ENCODE results near the gene JAG1. TPM values are rescaled to one million over a fixed set of nuclear protein-coding genes. Genes with fewer than 3 reads are reported as not detected.

Gene JAG1
- total and polyA plus RNA-seq, 2 donors (not counting 3 experiments of a cell fraction or from before 2014, with no cell fraction given), result 19.7 to 37.0 TPM

GRCh38 chr20:10705801-10706459 lies 32.1 kb upstream of the JAG1 start:
- CTCF ChIA-PET, result interaction anchor here (0.8 to 1.3 kb wide), 2 partner anchors 9 kb away, joined by 3 to 4 read pairs; no protein-coding TSS in a partner anchor
- no peak overlapping the region for H3K4me2 ChIP-seq (ENCODE audit: insufficient read depth, low read length)
- no TSS peak for BruUV-seq (replicated peaks)

More at GRCh38 chr20:10705801-10706459, 32.1 kb upstream of the JAG1 start:
- Histone ChIP-seq H3K9me3 (replicated peaks; ENCODE audit: control insufficient read depth, insufficient read depth, low read length) (no peaks in the 10 kb centered on the region), H3K79me2 (ENCODE audit: control insufficient read depth, insufficient read depth, low read length) (no peaks in the 10 kb centered on the region), H3K27me3 (ENCODE audit: control insufficient read depth in 2 of 2, insufficient read depth in 2 of 2, low read length in 2 of 2) (no peaks in the 10 kb centered on the region), H3K27ac (ENCODE audit: insufficient read depth, low read depth, low read length) (no peak overlapping the region), H4K20me1 (replicated peaks; ENCODE audit: control insufficient read depth, extremely low read depth, insufficient read depth, low read length) (no peaks in the 10 kb centered on the region), H3K9ac (replicated peaks; ENCODE audit: extremely low read depth, insufficient read depth, low read length) (no peak overlapping the region), H3K4me3 (replicated peaks in 1 of 3; ENCODE audit: insufficient read depth in 1 of 3, low read depth in 1 of 3, low read length in 3 of 3) (no peak overlapping the region), H2AFZ (ENCODE audit: low read depth, low read length) (no peak overlapping the region), H3K4me1 (ENCODE audit: control insufficient read depth, extremely low read depth, insufficient read depth, low read length) (no peaks in the 10 kb centered on the region), H3K9me1 (replicated peaks; ENCODE audit: control insufficient read depth, extremely low read depth, insufficient read depth, low read length) (no peaks in the 10 kb centered on the region), H3K36me3 (ENCODE audit: control insufficient read depth in 2 of 2, extremely low read depth in 1 of 2, insufficient read depth in 2 of 2, low read length in 2 of 2) (no peaks in the 10 kb centered on the region)
- dilution Hi-C loops (cut with MboI; ENCODE audit: extremely low pct_ligation_motif_present, low sequenced_read_pairs), result no loop called here
- DNase-seq (ENCODE audit: low read depth, low spot score), result no peak
- no peak for FAIRE-seq
- intact Hi-C loops (cut with micrococcal nuclease), result no loop called here
- POLR2A ChIA-PET, result no interaction called here
- TF ChIP-seq FOS (IDR thresholded peaks at IDR 0.05; ENCODE audit: borderline replicate concordance, insufficient read depth, low read length), result no peak
- TF ChIP-seq MYC (IDR thresholded peaks at IDR 0.05; ENCODE audit: low read depth, low read length), result no peak
- no peak for TF ChIP-seq CTCF (IDR thresholded peaks at IDR 0.05; ENCODE audit: extremely low read depth in 1 of 2, insufficient read depth in 1 of 2, low read depth in 1 of 2, low read length in 2 of 2)
- no peak for TF ChIP-seq JUN (IDR thresholded peaks at IDR 0.05; ENCODE audit: borderline replicate concordance, insufficient read depth, insufficient read length, low read depth)
- TF ChIP-seq EZH2 (IDR thresholded peaks at IDR 0.05; ENCODE audit: borderline replicate concordance, low read depth, low read length, severe bottlenecking), result no peak
- no peak for TF ChIP-seq POLR2A (IDR thresholded peaks at IDR 0.05; ENCODE audit: low read depth, low read length)
- no peak for TF ChIP-seq MAX (IDR thresholded peaks at IDR 0.05; ENCODE audit: insufficient read depth, insufficient read length)
- TF ChIP-seq POLR2AphosphoS5 (IDR thresholded peaks at IDR 0.05; ENCODE audit: insufficient read depth, low read depth, low read length), result no peak
- no peak for TF ChIP-seq GATA2 (IDR thresholded peaks at IDR 0.05; ENCODE audit: insufficient read depth, insufficient read length, low read depth, low read length)

All from endothelial cell of umbilical vein (primary cell).